A549 (cell line): ENCODE measurements around the gene CD8A. TPM values are rescaled to one million over a fixed set of nuclear protein-coding genes. Genes with fewer than 3 reads are reported as not detected.

Experiments
- ATAC-seq, 2 experiments: fragments of 200-7000 bp in 1 of 2; fragments of >200 bp in 1 of 2; cut with Nextera tagmentation in 1 of 2; cut with Tn5 transposase in 1 of 2; 3 replicates each; pipeline versions ENCODE4 v1.8.0 to v1.9.1; 2018 to 2020; ENCODE audit warnings: mild to moderate bottlenecking in 1 of 2, moderate library complexity in 1 of 2
- CTCF ChIA-PET: fragments of 300-600 bp; sonication (Branson Sonifier 250); formaldehyde crosslinking; extraction: SDS; loops from one replicate; lab custom pipeline; 2021; ENCODE audit warnings: antibody characterized with exemption, inconsistent platforms; lab: Yijun Ruan, JAX
- POLR2A ChIA-PET: fragments of 350-600 bp; formaldehyde crosslinking; extraction: SDS; loops from one replicate; lab custom pipeline; 2021; ENCODE audit warnings: antibody characterized with exemption, inconsistent platforms; lab: Yijun Ruan, JAX
- DNase-seq, 2 experiments: peaks; one replicate each; pipeline versions ENCODE4 v3.0.0 to v3.0.0-alpha.2; 2011 to 2016; ENCODE audit warnings: low read depth in 1 of 2, low spot score in 1 of 2
- FAIRE-seq: peaks from 2 replicates; lab custom pipeline; 2011; peaks lifted over from hg19 to GRCh38; lab: Jason Lieb, UNC
- H3K27ac ChIP-seq, 2 experiments: fragments of >200 bp; sonication (Bioruptor Twin); formaldehyde crosslinking; 3 replicates each; pipeline ENCODE4 v1.5.1; 2016 to 2017
- H3K4me1 ChIP-seq: fragments of >200 bp; sonication (Bioruptor Twin); formaldehyde crosslinking; 3 replicates; pipeline ENCODE4 v1.6.1; 2016
- H3K4me2 ChIP-seq: fragments of >200 bp; sonication (Bioruptor Twin); formaldehyde crosslinking; 3 replicates; pipeline ENCODE4 v1.6.1; 2016
- H3K4me3 ChIP-seq: fragments of >200 bp; sonication (Bioruptor Twin); formaldehyde crosslinking; 3 replicates; pipeline ENCODE4 v1.5.1; 2016
- H3K9me3 ChIP-seq: fragments of >200 bp; sonication (Bioruptor Twin); formaldehyde crosslinking; 3 replicates; pipeline ENCODE4 v1.6.1; 2016
- BCL3 ChIP-seq: fragments of >200 bp; sonication (Bioruptor Twin); formaldehyde crosslinking; IDR thresholded peaks from 3 replicates; pipeline ENCODE4 v1.6.1; 2016
- BHLHE40 ChIP-seq: IDR thresholded peaks from 2 replicates; pipeline ENCODE4 v1.6.1; 2012; ENCODE audit warnings: low read depth, low read length, inconsistent platforms
- CEBPB ChIP-seq, 2 experiments: fragments of >200 bp in 1 of 2; sonication (Bioruptor Twin) in 1 of 2; formaldehyde crosslinking in 1 of 2; IDR thresholded peaks; 2 replicates each; pipeline ENCODE4 v1.6.1; 2012 to 2016
- EHMT2 ChIP-seq: fragments of 200-600 bp; sonication (generic); IDR thresholded peaks from 2 replicates; pipeline ENCODE4 v1.6.1; 2016; ENCODE audit warnings: antibody characterized with exemption, low read depth, mild to moderate bottlenecking, moderate library complexity
- FOSL2 ChIP-seq, 2 experiments: fragments of 450-650 bp in 1 of 2; fragments of >200 bp in 1 of 2; sonication (Bioruptor Twin) in 1 of 2; formaldehyde crosslinking; IDR thresholded peaks; 2 replicates each; pipeline versions ENCODE4 v1.5.0 to v1.6.1; 2016 to 2020; ENCODE audit warnings: mild to moderate bottlenecking in 1 of 2, moderate library complexity in 1 of 2
- KDM1A ChIP-seq: fragments of 200-600 bp; sonication (generic); IDR thresholded peaks from 2 replicates; pipeline ENCODE4 v1.6.1; 2016; ENCODE audit warnings: low read depth, mild to moderate bottlenecking
- MAFK ChIP-seq: fragments of 450-650 bp; IDR thresholded peaks from 2 replicates; pipeline ENCODE4 v1.6.1; 2014; ENCODE audit not compliant: partially characterized antibody
- NPAS2 ChIP-seq: fragments of 250-450 bp; sonication (Bioruptor Pico); IDR thresholded peaks from 2 replicates; pipeline ENCODE4 v1.8.0; 2022; ENCODE audit warnings: mild to moderate bottlenecking, moderate library complexity, borderline replicate concordance
- NR3C1 ChIP-seq: fragments of >200 bp; sonication (Bioruptor Twin); formaldehyde crosslinking; IDR thresholded peaks from 3 replicates; pipeline ENCODE4 v1.6.1; 2017
- PBX3 ChIP-seq: IDR thresholded peaks from 2 replicates; pipeline ENCODE4 v1.6.1; 2012
- POLR2A ChIP-seq: IDR thresholded peaks from 2 replicates; pipeline ENCODE4 v1.6.1; 2012; ENCODE audit warnings: mild to moderate bottlenecking, low read length
- RAD21 ChIP-seq, 2 experiments: fragments of >200 bp in 1 of 2; sonication (Bioruptor Twin) in 1 of 2; formaldehyde crosslinking in 1 of 2; IDR thresholded peaks in 1 of 2; conservative IDR thresholded peaks in 1 of 2; 2 replicates in 1 of 2; 3 replicates in 1 of 2; pipeline ENCODE4 v1.6.1; 2012 to 2018; ENCODE audit warnings: inconsistent platforms in 1 of 2
- REST ChIP-seq: fragments of 200-600 bp; sonication (generic); IDR thresholded peaks from 2 replicates; pipeline ENCODE4 v1.6.1; 2016; ENCODE audit warnings: antibody characterized with exemption, mild to moderate bottlenecking, moderate library complexity
- TFCP2L1 ChIP-seq: fragments of 250-450 bp; sonication (Bioruptor Pico); IDR thresholded peaks from 2 replicates; pipeline ENCODE4 v1.5.0; 2021; ENCODE audit warnings: mild to moderate bottlenecking
- ZFP36 ChIP-seq: fragments of 450-650 bp; IDR thresholded peaks from 2 replicates; pipeline ENCODE4 v1.6.1; 2014; ENCODE audit warnings: borderline replicate concordance; ENCODE audit not compliant: partially characterized antibody
- ZNF302 ChIP-seq: fragments of 250-450 bp; sonication (Bioruptor Pico); IDR thresholded peaks from 2 replicates; pipeline ENCODE4 v1.9.0; 2021; ENCODE audit warnings: inconsistent platforms, mild to moderate bottlenecking, moderate library complexity
- WGBS: methylation state at CpG from one replicate; pipeline ENCODE4 v1.1.6; 2017; ENCODE audit errors: missing lambda C conversion rate; 5-methylcytosine and 5-hydroxymethylcytosine counted together
- polyA plus RNA-seq, 4 experiments: library from polyadenylated mRNA; depleted of rRNA in 3 of 4; stranded (reverse); fragments of >200 nt; fragmentation: RNase III in 1 of 4; extraction: RNeasy Plus Mini Kit Qiagen cat#74134 plus additional on column Dnase treatment in 1 of 4; gene quantifications; 2 replicates in 3 of 4; 3 replicates in 1 of 4; pipeline ENCODE4 v1.2.3, GENCODE V29; 2011 to 2017

Gene CD8A
- polyA plus RNA-seq, 2 of the 4 experiments (the other 2 are of a cell fraction) = 0.10 to 0.40 TPM

GRCh38 chr2:86800856-86801567, 10.3 kb upstream of the CD8A start (continued):
- TF ChIP-seq PBX3 (no peak), RAD21 (conservative IDR thresholded peaks at IDR 0.05 in 1 of 2, IDR thresholded peaks at IDR 0.05 in 1 of 2) (no peak)
- TF ChIP-seq, all 56 proteins: peak for 0

- TF ChIP-seq EHMT2 (no peak), BCL3 (no peak), POLR2A (no peak), CEBPB (IDR thresholded peaks at IDR 0.05) (no peak), MAFK (no peak), ZNF302 (CRISPR knock-in tag) (no peak), REST (no peak), FOSL2 (IDR thresholded peaks at IDR 0.05) (no peak), FOSL2 (CRISPR knock-in tag; IDR thresholded peaks at IDR 0.05) (no peak), NR3C1 (no peak), KDM1A (no peak), NPAS2 (CRISPR knock-in tag) (no peak), ZFP36 (no peak)
- ATAC-seq = no peak
- DNase-seq = no peak
- WGBS = 57% methylated on average over 2 of the region's 2 CpGs
- POLR2A ChIA-PET = no interaction called here
- Histone ChIP-seq H3K4me2 (no peak overlapping the region), H3K4me3 (no peak overlapping the region), H3K4me1 (peaks cover 10% of the 10 kb centered on the region; the same call in 2 of the 3 replicates), H3K27ac (no peak overlapping the region), H3K9me3 (peaks cover 15% of the 10 kb centered on the region)
- FAIRE-seq = no peak
- CTCF ChIA-PET = interaction anchor here (0.9 to 1.0 kb wide), 2 partner anchors 8 to 15 kb away, joined by 3 to 4 read pairs; no protein-coding TSS in a partner anchor
These were observed 4.1 kb upstream of the CD8A start for GRCh38 chr2:86794861-86795260.

DNA sequence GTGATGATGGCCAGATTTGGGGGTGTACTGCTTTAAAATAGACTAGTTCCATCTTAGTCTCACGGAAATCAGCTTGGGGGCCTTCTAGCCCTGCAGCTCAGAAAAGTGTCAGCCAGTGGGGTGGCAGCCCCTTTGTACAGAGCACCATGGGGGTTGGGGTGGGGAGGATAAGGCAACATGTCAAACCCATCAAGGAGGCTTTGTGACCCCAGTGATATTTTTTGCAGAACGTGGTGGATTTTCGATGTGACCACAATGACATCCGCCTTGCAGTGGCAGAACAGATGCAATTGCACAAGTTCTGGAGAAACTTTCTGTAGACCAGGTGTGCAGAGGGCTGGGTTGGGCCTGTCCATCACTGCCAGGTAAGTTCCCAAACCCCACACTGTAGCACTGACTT, 3.0 kb upstream of the CD8A start:
- WGBS = 46% methylated on average over 4 of the region's 4 CpGs
- H3K4me2 ChIP-seq = no peak overlapping the region
- POLR2A ChIA-PET = no interaction called here

More for the DNA sequence above, 3.0 kb upstream of the CD8A start:
- peaks cover 19% of the 10 kb centered on the region; the same call in 2 of the 3 replicates for H3K4me1 ChIP-seq
- FAIRE-seq = no peak
- no peak overlapping the region for H3K27ac ChIP-seq
- H3K9me3 ChIP-seq = peaks cover 15% of the 10 kb centered on the region
- TF ChIP-seq TFCP2L1 (CRISPR knock-in tag) = no peak
- TF ChIP-seq BHLHE40 = no peak
- TF ChIP-seq, all 56 proteins: peak for 0
- H3K4me3 ChIP-seq = no peak overlapping the region
- no peak for DNase-seq
- ATAC-seq = no peak
- CTCF ChIA-PET = interaction anchor here (1.5 kb wide), 1 partner anchor 15 kb away, joined by 4 read pairs; no protein-coding TSS in a partner anchor
